NCI-H69 (cell line): ENCODE data around the gene DEFB114.

ENCODE experiments used
- DNase-seq: peaks from one replicate; lab custom pipeline; 2025; lab: John Stamatoyannopoulos, UW

The DEFB114 gene

GRCh38 chr6:49935387-49935786, 28.6 kb downstream of the DEFB114 start:
- DNase-seq, result no peak

- no peak for DNase-seq
Observed at GRCh38 chr6:49934770-49935169, 29.2 kb downstream of the DEFB114 start.

- DNase-seq, result no peak
Observed at GRCh38 chr6:49933526-49933925, 30.4 kb downstream of the DEFB114 start.

- no peak for DNase-seq
Observed at GRCh38 chr6:49929340-49929739, 34.6 kb downstream of the DEFB114 start.

- peak; percentile 86 for DNase-seq
Observed at GRCh38 chr6:49923826-49924225, 40.1 kb downstream of the DEFB114 start.

GRCh38 chr6:49919935-49920644, 43.9 kb downstream of the DEFB114 start:
- DNase-seq, result no peak

GRCh38 chr6:49919261-49919660, 44.7 kb downstream of the DEFB114 start:
- peak; percentile 45 for DNase-seq

- peak; percentile 87 for DNase-seq
Observed at GRCh38 chr6:49918787-49919186, 45.2 kb downstream of the DEFB114 start.

GRCh38 chr6:49915035-49915434, 48.9 kb downstream of the DEFB114 start:
- DNase-seq, result peak; percentile 72

- peak; percentile 69 for DNase-seq
Observed at GRCh38 chr6:49913636-49914375, 50.2 kb downstream of the DEFB114 start.

- no peak for DNase-seq
Observed at GRCh38 chr6:49912196-49912595, 51.8 kb downstream of the DEFB114 start.

- no peak for DNase-seq
Observed at GRCh38 chr6:49911252-49911651, 52.7 kb downstream of the DEFB114 start.
